GM21576 (cell line): Measurements from ENCODE around the gene RRP1.
A peak's percentile ranks its signal among the peaks of the same experiment; 100 is the strongest.

Experiments
- ATAC-seq: cut with Tn5 transposase; IDR thresholded peaks from one replicate; pipeline ENCODE4 v1.9.1; 2021; ENCODE audit warnings: mild to moderate bottlenecking, moderate library complexity; ENCODE audit not compliant: unreplicated experiment

The RRP1 gene

DNA sequence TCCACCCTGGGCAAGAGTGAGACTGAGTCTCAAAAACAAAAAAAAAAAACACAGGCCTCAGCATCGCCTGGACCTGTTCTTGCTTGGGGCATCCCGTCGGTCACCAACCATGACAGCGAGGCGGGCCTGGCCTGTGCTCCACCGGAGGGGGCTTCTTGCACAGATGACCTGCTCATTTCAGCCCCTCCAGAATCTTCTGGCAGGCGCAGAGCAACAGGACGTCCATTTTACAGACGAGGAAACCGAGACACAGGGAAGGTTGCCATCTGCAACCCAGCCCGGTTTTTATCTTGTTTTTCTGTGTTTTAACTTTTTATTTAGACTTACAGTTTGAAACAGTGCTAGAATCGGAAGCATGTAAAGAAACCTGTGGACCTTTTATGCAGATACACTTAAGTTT is 14.2 kb upstream of the RRP1 start:
- ATAC-seq: no peak

DNA sequence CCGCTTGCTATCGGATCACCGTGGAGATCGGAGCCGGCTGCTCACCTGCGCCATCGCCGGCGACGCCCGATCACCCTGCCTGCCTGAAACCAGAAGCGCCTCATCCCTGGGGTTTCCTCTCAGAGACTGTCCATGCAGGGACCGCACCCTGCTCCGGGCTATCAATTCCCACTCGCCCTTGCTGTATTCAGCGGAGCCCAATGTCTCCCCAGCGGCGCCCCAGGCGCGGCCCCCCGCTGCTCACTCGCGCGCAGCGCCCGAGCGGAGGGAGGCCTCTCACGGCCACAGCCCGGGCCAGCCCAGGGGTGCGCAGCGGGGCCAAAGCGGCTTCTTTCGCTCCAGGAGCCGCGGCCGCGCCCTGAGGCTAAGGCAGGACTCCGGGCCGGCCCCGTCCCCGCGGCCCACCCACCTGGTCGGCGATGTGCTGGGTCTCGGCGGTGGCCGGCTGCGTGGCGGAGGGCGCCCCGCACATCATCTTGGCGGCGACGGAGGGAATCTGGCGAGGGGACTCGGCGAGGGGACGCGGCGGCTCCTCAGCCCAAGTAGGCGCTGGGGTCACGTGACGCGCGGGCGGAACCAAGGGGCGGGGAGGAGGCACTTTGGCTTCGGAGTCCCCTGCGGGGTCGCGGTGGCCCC is 13.5 kb upstream of the RRP1 start, which contains the start of gene CSTB:
CSTB (minus strand) TSS at position 514 of the 636 bp plus-strand sequence; CDS start at position 475, 39 bp downstream.
- peak; percentile 54 for ATAC-seq

- ATAC-seq: no peak
Measured at GRCh38 chr21:43777953-43778352, 11.4 kb upstream of the RRP1 start.

DNA sequence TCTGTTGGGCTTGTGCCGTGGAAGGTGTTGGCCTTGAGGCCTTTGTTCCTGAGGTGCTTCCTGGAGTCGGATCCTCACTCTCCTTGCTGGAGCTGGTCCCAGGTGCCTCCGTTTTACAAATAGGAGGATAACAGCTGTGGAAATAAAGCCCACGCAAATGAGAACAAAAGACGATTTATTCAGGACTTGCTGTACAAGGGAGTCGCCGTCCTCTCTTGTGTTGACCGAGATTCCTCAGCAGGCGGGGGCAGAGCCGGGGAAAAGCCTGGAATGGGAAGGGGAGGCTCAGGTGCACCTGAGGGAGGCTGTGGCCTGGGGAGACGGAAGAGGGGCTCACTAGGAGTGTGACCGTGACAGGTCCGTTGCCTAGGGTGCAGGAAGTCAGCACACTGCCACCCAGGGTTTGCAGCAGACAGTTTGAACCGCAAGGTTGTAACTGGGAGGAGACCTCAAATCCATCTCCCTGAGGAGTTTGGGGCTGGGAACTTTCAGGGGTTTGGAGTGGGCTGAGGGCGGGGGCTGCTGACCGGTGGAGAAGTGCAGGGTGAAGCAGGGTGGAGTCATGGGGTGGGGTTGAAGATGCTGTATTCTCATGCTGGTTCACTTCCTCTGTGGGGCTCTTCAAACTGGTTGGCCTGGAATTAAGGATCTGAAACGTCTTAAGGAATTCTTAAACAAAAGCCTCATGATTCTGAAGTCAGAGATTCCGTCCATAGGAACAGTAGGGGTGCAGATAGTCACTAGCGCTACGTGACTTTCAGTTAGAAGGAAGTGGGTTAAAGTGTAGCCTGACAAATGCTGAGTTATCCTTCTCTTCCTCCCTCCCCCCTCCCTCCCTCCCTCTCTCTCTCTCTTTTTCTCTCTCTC is 10.7 kb upstream of the RRP1 start:
- ATAC-seq: no peak

- no peak for ATAC-seq
Measured at GRCh38 chr21:43779660-43780059, 9.7 kb upstream of the RRP1 start.

DNA sequence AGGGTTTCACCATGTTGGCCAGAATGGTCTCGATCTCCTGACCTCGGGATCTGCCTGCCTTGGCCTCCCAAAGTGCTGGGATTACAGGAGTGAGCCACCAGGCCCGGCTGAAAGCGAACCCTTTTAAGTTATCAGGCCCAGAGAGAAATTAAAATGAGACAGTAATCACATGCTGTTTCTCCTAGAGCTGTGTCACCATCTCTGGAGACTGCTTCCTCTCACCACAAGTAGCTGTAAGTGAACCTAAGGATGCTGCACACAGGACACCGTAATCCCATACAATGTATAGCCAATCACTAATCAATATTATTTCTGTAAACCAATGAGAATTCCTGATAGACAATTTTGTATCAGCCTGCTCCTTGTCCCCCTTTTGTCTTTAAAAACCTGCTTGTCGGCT is 7.5 kb upstream of the RRP1 start:
- ATAC-seq: no peak

- no peak for ATAC-seq
Measured at GRCh38 chr21:43782431-43783097, 6.8 kb upstream of the RRP1 start.

- no peak for ATAC-seq
Measured at GRCh38 chr21:43783098-43783700, 6.2 kb upstream of the RRP1 start.

DNA sequence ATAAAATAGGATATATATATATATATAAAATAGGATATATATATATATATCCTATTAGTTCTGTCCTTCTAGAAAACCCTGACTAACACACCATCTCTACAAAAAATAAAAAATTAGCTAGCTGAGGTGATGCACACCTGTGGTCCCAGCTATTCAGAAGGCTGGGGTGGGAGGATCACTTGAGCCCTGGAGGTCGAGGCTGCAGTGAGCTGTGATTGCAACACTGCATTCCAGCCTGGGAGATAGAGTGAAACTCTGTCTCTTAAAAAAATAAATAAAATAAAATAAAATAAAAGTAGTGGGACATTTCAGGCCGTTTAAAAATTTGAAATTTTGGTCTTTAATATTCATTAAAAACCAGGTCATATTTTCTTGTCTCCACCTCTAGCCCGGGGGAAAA is 4.2 kb upstream of the RRP1 start:
- ATAC-seq: no peak

DNA sequence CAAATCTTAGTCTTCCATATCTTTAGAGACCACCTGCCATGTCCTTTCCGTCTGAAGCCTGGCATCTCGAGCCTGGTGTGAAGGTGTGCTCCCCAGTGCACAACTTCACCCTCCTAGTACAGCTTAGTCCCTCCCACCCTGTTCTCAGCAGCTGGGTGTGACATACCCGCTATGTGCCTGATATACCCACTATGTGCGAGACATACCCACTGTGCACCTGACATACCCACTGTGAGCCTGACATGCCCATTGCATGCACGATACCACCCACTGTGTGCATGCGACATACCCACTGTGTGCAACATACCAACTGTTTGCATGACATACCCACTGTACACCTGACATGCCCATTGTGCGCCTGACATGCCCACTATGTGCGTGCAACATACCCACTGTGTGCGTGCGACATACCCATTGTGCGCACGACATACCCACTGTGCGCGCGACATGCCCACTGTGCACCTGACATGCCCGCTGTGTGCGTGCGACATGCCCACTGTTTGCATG is 3.0 kb upstream of the RRP1 start:
- no peak for ATAC-seq

DNA sequence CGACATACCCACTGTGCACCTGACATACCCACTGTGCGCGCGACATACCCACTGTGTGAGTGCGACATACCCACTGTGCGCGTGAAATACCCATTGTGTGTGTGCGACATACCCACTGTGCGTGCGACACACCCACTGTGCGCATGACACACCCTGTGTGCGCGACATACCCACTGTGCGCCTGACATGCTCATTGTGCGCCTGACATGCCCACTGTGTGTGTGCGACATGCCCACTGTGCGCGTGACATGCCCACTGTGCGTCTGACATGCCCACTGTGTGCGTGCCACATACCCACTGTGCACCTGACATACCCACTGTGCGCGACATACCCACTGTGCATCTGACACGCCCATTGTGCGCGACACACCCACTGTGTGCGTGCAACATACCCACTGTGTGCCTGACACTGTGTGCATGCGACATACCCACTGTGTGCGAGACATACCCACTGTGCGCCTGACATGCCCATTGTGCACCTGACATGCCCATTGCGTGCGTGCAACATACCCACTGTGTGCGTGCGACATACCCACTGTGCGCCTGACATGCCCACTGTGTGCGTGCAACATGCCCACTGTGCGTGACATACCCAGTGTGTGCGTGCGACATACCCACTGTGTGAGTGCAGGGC is 2.5 kb upstream of the RRP1 start:
- no peak for ATAC-seq

DNA sequence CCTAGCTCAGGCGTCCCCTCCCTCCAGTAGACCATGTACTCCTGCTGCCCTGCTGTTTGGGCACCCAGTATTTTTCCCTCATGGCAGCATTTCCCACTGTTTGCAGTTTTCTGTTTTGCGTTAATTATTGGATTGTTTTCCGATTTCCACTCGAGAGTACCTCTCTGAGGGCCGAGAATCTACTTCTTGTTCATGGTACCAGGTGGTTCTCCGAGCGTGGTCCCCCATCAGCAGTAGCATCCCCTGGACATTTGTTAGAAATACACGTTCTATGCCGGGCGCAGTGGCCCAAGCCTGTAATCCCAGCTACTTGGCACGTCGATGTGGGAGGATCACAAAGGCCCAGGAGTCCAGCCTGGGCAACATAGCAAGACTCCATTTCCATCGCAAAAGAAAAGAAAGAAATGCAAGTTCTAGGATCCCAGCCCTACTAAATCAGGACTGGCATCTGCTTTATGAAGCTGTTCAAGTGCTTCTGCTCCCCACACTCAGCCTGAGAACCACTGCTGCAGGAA is 690 bp downstream of the RRP1 start:
- ATAC-seq: no peak

DNA sequence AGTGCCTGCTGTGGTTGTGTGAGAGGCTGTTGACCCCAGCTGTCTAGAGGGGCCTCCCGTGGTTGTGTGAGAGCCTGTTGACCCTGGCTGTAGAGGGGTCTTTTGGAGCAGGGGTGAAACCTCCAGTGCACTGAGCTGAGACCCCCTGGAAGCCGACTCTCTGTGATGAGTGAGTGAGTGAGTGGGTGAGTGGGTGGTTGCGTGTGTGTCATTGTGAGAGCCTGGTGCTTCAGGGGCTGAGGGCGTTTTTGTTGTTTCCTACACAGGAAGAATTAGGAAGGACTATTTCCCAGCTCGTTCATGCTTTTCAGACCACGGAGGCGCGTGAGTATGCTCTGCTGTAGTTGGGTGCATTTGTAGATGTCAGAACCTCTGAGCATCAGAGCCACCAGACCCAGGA is 3.0 kb downstream of the RRP1 start:
- no peak for ATAC-seq

DNA sequence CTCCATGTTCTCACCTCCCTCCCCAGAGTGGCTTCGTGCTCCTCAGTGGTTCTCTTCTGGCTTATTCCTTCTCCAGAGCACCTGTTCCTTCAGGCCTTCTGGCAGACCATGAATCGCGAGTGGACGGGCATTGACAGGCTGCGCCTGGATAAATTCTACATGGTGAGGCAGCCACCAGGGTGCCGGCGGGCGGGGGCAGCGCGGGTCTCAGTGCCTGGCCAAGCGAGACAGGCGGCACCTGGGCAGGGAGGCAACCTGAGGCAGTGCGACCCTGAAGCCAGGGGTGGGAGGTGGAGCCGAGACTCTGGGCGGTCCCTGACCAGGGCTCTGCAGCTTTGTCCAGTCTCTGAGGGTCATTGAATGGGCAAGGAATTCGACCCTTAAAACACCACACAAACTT is 3.9 kb downstream of the RRP1 start:
- no peak for ATAC-seq

DNA sequence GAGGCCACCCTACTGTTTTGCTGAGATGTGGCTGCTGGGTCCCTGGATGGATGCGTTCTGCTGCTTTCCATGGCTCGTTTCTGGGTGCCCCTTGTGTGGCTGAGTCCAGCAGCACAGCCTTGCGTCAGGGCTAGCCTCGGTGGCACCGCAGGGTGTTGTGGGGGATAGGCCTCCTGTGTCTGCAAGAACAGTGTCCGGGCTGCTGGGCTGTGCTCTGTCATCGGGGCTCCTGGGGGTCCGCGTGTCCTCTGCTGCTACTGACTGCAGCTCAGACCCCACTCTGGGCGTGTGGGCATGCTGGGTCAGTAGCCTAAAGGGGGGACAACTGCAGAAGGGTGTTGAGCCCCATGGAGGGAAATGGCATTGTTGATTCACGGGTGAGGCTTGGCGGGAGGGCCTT is 4.9 kb downstream of the RRP1 start:
- no peak for ATAC-seq

GRCh38 chr21:43794857-43795256 is 5.5 kb downstream of the RRP1 start:
- ATAC-seq: no peak

DNA sequence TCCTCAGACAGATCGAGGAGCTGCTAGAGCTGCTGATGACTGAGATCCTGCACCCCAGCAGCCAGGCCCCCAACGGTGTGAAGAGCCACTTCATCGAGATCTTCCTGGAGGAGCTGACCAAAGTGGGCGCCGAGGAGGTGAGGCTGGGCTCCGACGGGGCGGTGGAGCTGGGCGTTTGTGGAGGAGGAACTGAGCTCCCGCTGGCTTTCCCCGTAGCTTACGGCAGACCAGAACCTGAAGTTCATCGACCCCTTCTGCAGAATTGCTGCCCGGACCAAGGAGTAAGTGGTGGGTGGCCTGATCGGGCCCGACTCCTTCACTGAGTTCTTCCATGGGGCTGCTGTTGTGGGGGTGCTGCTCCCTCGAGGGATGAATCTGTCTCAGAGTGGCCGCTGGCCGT is 8.0 kb downstream of the RRP1 start:
- no peak for ATAC-seq

- ATAC-seq: no peak
Measured at GRCh38 chr21:43797925-43798715, 8.7 kb downstream of the RRP1 start.

- ATAC-seq: no peak
Measured at GRCh38 chr21:43799301-43799840, 10.0 kb downstream of the RRP1 start.
